OCI-LY7 (cell line): ENCODE measurements around the gene PDK1. TPM values are rescaled to one million over a fixed set of nuclear protein-coding genes. Genes with fewer than 3 reads are reported as not detected.

Experiments
- BruUV-seq: library from RNA; stranded (reverse); fragments of 400-500 nt; replicated peaks from 2 replicates; lab custom pipeline; 2021; lab: Mats Ljungman, UMichigan
- CTCF ChIA-PET: fragments of 300-600 bp; sonication (Branson Sonifier 250); formaldehyde crosslinking; loops from one replicate; lab custom pipeline; 2022; ENCODE audit warnings: antibody characterized with exemption; ENCODE audit not compliant: unreplicated experiment; lab: Charles Lee
- POLR2A ChIA-PET: fragments of 300-600 bp; sonication (Branson Sonifier 250); formaldehyde crosslinking; loops from one replicate; lab custom pipeline; 2022; ENCODE audit warnings: antibody characterized with exemption; lab: Charles Lee
- DNase-seq: peaks from one replicate; pipeline ENCODE4 v3.0.0-alpha.2; 2015; ENCODE audit warnings: low spot score
- H2AFZ ChIP-seq: fragments of 200-600 bp; sonication (generic), shearing (Covaris generic); 2 replicates; pipeline ENCODE4 v1.6.1; 2014; ENCODE audit warnings: mild to moderate bottlenecking, antibody characterized with exemption, low read length, moderate library complexity
- H3K27ac ChIP-seq: fragments of 200-600 bp; sonication (generic); 2 replicates; pipeline ENCODE4 v1.5.1; 2014; ENCODE audit warnings: mixed run types, low read depth, mild to moderate bottlenecking, moderate library complexity, low read length, inconsistent platforms; ENCODE audit not compliant: poor library complexity, severe bottlenecking
- H3K36me3 ChIP-seq: fragments of 200-600 bp; sonication (generic); 2 replicates; pipeline ENCODE4 v1.6.1; 2014; ENCODE audit warnings: mild to moderate bottlenecking, antibody characterized with exemption, low read length, moderate library complexity, mixed read lengths; ENCODE audit not compliant: insufficient read depth
- H3K4me1 ChIP-seq: fragments of 200-600 bp; sonication (generic); 2 replicates; pipeline ENCODE4 v1.5.1; 2014; ENCODE audit warnings: mild to moderate bottlenecking, low read length; ENCODE audit not compliant: insufficient read depth, poor library complexity, severe bottlenecking
- H3K4me2 ChIP-seq: fragments of 200-600 bp; sonication (generic); 2 replicates; pipeline ENCODE4 v1.6.1; 2014; ENCODE audit warnings: mild to moderate bottlenecking, low read length
- H3K4me3 ChIP-seq: fragments of 200-600 bp; sonication (generic); 2 replicates; pipeline ENCODE4 v1.5.1; 2014; ENCODE audit warnings: mild to moderate bottlenecking, low read depth, low read length; ENCODE audit not compliant: poor library complexity, severe bottlenecking
- H3K79me2 ChIP-seq: fragments of 200-600 bp; sonication (generic); 2 replicates; pipeline ENCODE4 v1.6.1; 2016; ENCODE audit warnings: low read depth, mild to moderate bottlenecking, low read length, moderate library complexity, mixed read lengths; ENCODE audit not compliant: insufficient read depth
- H3K9me2 ChIP-seq: fragments of 200-600 bp; sonication (generic); 2 replicates; pipeline ENCODE4 v1.6.1; 2016; ENCODE audit warnings: mild to moderate bottlenecking, low read length, mixed read lengths; ENCODE audit not compliant: insufficient read depth
- H3K9me3 ChIP-seq: fragments of 200-600 bp; sonication (generic); 2 replicates; pipeline ENCODE4 v1.6.1; 2014; ENCODE audit warnings: mild to moderate bottlenecking, mixed run types, low read length, mixed read lengths
- H4K20me1 ChIP-seq: fragments of 200-600 bp; sonication (generic); 2 replicates; pipeline ENCODE4 v1.6.1; 2014; ENCODE audit warnings: mild to moderate bottlenecking, antibody characterized with exemption, low read length, moderate library complexity, mixed read lengths; ENCODE audit not compliant: insufficient read depth
- EZH2phosphoT487 ChIP-seq: fragments of 200-600 bp; sonication (generic); IDR thresholded peaks from 2 replicates; pipeline ENCODE4 v1.6.1; 2018; ENCODE audit warnings: low read depth, borderline replicate concordance, mild to moderate bottlenecking, mixed run types, antibody characterized with exemption, low read length, moderate library complexity, mixed read lengths
- intact Hi-C: fragments of 100-400 bp; cut with micrococcal nuclease; formaldehyde crosslinking; loops from one replicate; pipeline ENCODE4 v1.10.0; 2022; ENCODE audit not compliant: unreplicated experiment
- total RNA-seq, 2 experiments: library from RNA; depleted of rRNA in 1 of 2; stranded (reverse); fragments of >200 nt in 1 of 2; shearing (Covaris generic) in 1 of 2; gene quantifications; 2 replicates each; pipeline ENCODE4 v1.2.3, GENCODE V29; 2014 to 2022
- TF ChIP-seq, protein P1 (sequence below): fragments of 200-600 bp; sonication (generic); conservative IDR thresholded peaks from 2 replicates; pipeline ENCODE4 v1.5.1; 2014; ENCODE audit warnings: mild to moderate bottlenecking, antibody characterized with exemption, low read length, moderate library complexity, mixed read lengths

The PDK1 gene
- total RNA-seq, 2 experiments from 2014 or later = 29.3 to 42.4 TPM

DNA sequence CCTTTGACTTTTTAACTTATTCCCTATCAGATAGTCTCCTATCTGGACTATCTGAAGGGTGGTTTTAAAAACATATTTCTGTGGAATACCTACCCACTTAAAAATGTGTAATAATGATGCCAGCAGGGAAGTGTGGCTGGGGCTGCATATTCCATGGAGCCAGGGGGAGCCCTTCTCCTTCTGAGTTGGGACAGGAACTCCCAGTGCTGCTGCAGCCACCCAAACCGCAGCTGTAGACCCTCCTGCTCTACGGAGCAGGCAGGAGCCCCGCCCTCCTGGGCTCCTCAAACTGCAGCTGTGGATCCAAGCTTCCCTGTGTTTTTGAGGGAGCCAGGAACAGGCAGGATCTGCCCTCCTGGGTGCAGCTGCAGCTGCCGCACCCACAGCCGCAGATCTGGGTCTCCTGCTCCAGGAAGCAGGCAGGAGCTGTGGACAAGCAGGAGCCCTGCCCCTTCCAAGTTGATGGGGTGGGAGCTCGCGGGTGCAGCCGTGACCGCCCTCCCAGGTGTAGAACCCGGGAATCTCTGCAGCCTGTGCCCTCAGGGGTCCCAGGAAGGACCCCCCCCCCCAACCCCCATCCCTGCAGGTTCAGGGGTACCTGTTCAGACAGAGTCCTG, 57.8 kb downstream of the PDK1 start:
- H3K4me3 ChIP-seq = no peak overlapping the region
- H3K4me1 ChIP-seq = no peaks in the 10 kb centered on the region
- H3K9me3 ChIP-seq = no peaks in the 10 kb centered on the region
- no TSS peak for BruUV-seq
- no peaks in the 10 kb centered on the region; the same call in 1 of the 2 replicates for H4K20me1 ChIP-seq
- no peak for TF ChIP-seq EZH2phosphoT487
- TF ChIP-seq, protein P1, sequence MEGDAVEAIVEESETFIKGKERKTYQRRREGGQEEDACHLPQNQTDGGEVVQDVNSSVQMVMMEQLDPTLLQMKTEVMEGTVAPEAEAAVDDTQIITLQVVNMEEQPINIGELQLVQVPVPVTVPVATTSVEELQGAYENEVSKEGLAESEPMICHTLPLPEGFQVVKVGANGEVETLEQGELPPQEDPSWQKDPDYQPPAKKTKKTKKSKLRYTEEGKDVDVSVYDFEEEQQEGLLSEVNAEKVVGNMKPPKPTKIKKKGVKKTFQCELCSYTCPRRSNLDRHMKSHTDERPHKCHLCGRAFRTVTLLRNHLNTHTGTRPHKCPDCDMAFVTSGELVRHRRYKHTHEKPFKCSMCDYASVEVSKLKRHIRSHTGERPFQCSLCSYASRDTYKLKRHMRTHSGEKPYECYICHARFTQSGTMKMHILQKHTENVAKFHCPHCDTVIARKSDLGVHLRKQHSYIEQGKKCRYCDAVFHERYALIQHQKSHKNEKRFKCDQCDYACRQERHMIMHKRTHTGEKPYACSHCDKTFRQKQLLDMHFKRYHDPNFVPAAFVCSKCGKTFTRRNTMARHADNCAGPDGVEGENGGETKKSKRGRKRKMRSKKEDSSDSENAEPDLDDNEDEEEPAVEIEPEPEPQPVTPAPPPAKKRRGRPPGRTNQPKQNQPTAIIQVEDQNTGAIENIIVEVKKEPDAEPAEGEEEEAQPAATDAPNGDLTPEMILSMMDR = no peak
- H3K27ac ChIP-seq = no peak overlapping the region
- intact Hi-C loops = no loop called here
- no peak for DNase-seq
- ChIA-PET CTCF (interaction anchor here (1.0 kb wide), 1 partner anchor 30 kb away, joined by 3 read pairs; no protein-coding TSS in a partner anchor), POLR2A (interaction anchor here (1.1 kb wide), 1 partner anchor 10 kb away, joined by 4 read pairs; no protein-coding TSS in a partner anchor)
- no peaks in the 10 kb centered on the region for H3K9me2 ChIP-seq
- H3K79me2 ChIP-seq = no peaks in the 10 kb centered on the region
- no peak overlapping the region for H3K4me2 ChIP-seq
- H2AFZ ChIP-seq = no peak overlapping the region
- peaks cover 4% of the 10 kb centered on the region; the same call in 1 of the 2 replicates for H3K36me3 ChIP-seq

DNA sequence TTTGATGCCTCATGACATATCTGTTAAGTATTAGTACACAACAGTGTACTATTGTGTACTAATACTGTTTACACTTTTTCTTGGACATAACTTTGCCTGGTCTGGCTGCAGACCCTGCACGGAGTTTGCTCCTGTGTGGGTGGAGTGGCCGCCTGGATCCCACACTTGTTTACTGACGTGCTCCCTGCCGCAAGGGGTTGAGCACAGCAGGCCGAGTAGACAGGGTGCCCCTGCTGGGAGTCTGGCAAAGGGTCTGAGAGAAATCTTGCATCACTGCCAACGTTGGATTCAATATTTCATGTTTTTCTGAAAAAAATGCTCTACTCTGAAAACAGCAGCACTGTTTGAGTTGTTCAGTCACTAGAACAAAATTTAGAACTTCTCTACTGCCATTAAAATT, 59.0 kb downstream of the PDK1 start:
- Histone ChIP-seq H3K27ac (no peak overlapping the region), H3K4me2 (no peak overlapping the region), H3K79me2 (no peaks in the 10 kb centered on the region), H2AFZ (no peak overlapping the region), H3K9me3 (no peaks in the 10 kb centered on the region), H3K36me3 (no peaks in the 10 kb centered on the region; the same call in 1 of the 2 replicates), H3K9me2 (no peaks in the 10 kb centered on the region), H4K20me1 (no peaks in the 10 kb centered on the region; the same call in 1 of the 2 replicates), H3K4me3 (no peak overlapping the region), H3K4me1 (no peaks in the 10 kb centered on the region)
- ChIA-PET CTCF (interaction anchor here (1.0 kb wide), 1 partner anchor 29 kb away, joined by 3 read pairs; no protein-coding TSS in a partner anchor), POLR2A (no interaction called here)
- no peak for DNase-seq
- no TSS peak for BruUV-seq
- TF ChIP-seq, protein P1 = no peak
- intact Hi-C loops = no loop called here

DNA sequence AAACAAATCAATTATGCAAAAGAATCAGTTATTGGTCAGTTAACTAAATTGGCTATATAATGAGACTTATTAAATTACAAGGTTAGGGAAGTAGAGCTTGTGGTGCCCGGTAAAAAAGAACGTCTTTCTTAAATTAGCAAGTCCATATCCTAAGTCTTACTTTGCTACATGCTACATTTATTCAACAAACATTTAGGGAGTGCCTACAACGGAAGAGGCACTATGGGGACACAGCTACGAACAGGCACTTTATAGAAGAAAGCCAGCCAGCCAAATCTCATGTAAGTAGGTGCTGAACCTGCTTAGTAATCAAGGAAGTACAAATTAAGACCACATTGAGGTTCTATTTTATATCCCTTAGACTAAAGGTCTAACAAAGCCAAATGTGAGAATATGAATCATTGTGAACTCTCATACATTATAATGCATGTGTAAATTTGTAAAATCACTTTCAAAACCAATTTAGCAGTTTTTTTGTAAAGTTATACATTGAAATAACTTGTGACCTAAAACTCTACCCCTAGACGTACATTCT, 59.9 kb downstream of the PDK1 start:
- no peak for DNase-seq
- Histone ChIP-seq H3K4me3 (no peak overlapping the region), H2AFZ (no peak overlapping the region), H3K4me2 (no peak overlapping the region), H4K20me1 (no peaks in the 10 kb centered on the region; the same call in 1 of the 2 replicates), H3K36me3 (no peaks in the 10 kb centered on the region; the same call in 1 of the 2 replicates), H3K4me1 (no peaks in the 10 kb centered on the region), H3K9me2 (no peaks in the 10 kb centered on the region), H3K27ac (no peak overlapping the region), H3K79me2 (no peaks in the 10 kb centered on the region), H3K9me3 (no peaks in the 10 kb centered on the region)
- ChIA-PET POLR2A (no interaction called here), CTCF (no interaction called here)
- TF ChIP-seq EZH2phosphoT487 = no peak
- TF ChIP-seq, protein P1 = no peak
- intact Hi-C loops = no loop called here
- no TSS peak for BruUV-seq
